ENCODE results near the gene SLC19A1.
"Not testable (repeated sequence)": the region's sequence is repeated elsewhere in the genome, so short reads cannot be mapped to it uniquely, and the experiment has no call there.

Gene SLC19A1

GRCh38 chr21:45576838-45577737 lies 34.8 kb upstream of the SLC19A1 start:
- no peak for DNase-seq

- no peak for DNase-seq
These were observed 34.0 kb upstream of the SLC19A1 start for GRCh38 chr21:45575993-45576837.

- DNase-seq = no peak
These were observed 33.2 kb upstream of the SLC19A1 start for GRCh38 chr21:45575304-45575992.

- no peak for DNase-seq
These were observed 32.5 kb upstream of the SLC19A1 start for GRCh38 chr21:45574691-45575090.

DNA sequence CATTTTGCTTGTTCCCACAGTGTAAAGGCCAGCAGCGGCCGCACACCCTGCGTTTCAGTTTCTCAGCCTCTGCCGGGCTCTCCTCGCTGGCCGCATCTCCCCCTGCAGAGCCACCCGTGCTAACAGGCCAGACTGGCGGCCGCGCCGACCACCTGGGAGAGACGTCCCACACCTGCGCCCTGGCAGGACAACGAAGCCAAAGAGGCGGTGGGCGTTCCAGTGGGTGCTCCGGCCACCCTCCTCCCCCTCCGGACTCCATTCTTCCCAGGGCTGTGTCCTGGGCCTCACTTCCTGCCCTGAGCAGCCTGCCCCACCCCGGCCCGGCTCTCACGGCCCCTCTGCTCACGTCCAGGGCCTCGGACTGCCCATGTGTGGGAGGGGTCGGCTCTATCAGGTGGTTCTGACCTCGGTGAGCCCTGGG lies 31.9 kb upstream of the SLC19A1 start:
- no peak for DNase-seq

DNA sequence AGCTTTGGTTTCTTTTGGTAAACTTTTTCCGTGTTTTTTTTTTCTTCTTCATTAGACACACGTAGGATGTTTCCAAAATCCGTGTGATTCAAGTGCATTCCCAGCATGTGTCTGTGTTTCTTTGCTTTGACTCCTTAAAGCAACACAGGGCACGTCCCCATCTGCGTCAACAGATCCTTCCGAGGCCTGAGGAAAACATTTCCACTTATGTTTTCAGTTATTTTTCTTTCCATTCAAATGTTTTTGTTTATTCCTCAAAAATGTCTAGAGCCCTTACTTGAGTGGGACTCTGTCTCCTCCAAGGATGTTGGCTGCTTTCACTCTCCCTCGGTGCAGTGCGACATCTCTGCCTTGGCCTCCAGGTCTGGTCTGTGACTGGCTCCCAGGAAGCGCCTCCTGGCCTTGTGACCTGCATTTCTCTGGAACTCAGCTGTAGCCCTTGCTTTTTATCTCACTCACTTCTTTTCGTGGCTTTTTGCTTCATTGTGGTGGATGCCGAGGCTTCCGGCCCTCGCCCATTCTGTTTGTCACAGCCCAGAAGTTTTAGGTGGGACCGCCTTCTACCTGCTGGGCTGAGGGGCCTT lies 31.3 kb upstream of the SLC19A1 start:
- no peak for DNase-seq

GRCh38 chr21:45572783-45573451 lies 30.7 kb upstream of the SLC19A1 start:
- no peak for DNase-seq

- no peak for DNase-seq
These were observed 30.0 kb upstream of the SLC19A1 start for GRCh38 chr21:45572231-45572630.

GRCh38 chr21:45571641-45572040 lies 29.4 kb upstream of the SLC19A1 start:
- no peak for DNase-seq

- DNase-seq = no peak
These were observed 28.8 kb upstream of the SLC19A1 start for GRCh38 chr21:45570826-45571601.

GRCh38 chr21:45570071-45570470 lies 27.8 kb upstream of the SLC19A1 start:
- DNase-seq = no peak

GRCh38 chr21:45568383-45568782 lies 26.1 kb upstream of the SLC19A1 start:
- no peak for DNase-seq

GRCh38 chr21:45564137-45564536 lies 21.9 kb upstream of the SLC19A1 start:
- not testable (repeated sequence) for DNase-seq

GRCh38 chr21:45562965-45563364 lies 20.7 kb upstream of the SLC19A1 start:
- no peak for DNase-seq

- no peak for DNase-seq
These were observed 20.2 kb upstream of the SLC19A1 start for GRCh38 chr21:45562402-45562801.

GRCh38 chr21:45561241-45561640 lies 19.0 kb upstream of the SLC19A1 start:
- DNase-seq = not testable (repeated sequence)

- DNase-seq = no peak
These were observed 18.1 kb upstream of the SLC19A1 start for GRCh38 chr21:45560106-45561021.

DNA sequence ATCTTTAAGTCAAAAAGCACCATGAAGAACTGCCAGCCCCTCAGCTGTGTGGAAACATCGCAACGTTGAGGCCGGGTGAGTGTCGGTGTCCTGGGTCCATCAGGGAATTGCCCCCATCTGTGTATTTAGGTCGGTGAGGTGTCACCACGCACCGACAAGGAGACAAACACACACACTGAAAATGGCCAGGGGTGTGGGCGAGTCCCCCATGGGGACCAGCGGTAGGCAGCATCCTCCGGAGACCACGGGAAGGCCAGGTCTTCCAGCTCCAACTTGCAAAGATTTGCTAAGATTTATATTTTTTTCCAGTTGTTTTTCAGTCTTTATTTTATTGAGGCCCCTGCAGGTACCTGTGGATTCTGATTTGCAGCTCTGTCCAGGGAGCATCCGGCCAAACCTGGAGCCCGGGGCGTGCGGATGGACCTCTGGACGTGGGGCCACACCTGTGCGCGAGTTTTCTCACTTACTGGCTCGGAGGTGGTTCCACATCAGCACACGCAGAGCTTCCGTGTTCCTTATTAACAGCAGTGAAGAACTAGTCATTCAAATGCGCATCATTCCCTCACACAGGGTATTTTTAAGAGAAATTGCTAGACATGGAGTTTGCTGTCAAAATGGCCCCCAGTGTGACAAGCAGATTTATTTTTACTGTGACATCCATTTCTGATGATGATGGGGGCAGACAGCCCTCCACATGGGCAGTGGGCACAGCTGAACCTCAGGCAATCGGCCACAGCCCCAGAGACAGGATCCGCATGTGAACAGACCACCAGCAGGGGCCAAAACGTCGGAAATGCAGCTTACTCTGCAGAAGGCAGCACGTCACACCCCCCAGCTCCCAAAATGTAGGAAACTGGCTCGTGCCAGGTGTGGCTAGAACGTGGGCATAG lies 17.2 kb upstream of the SLC19A1 start:
- no peak for DNase-seq

- DNase-seq = peak; percentile 15
These were observed 15.9 kb upstream of the SLC19A1 start for GRCh38 chr21:45558044-45558721.

Measured in left hindlimb (tissue), 1 donor.